GM12873 (cell line): ENCODE data around the gene COG1.

Experiments
- CTCF ChIP-seq: IDR thresholded peaks from 2 replicates; pipeline ENCODE4 v1.5.1; 2012; ENCODE audit warnings: low read depth, mild to moderate bottlenecking, moderate library complexity, low read length, control low read depth; ENCODE audit not compliant: insufficient read depth; ENCODE audit errors: missing control alignments

The COG1 gene

GRCh38 chr17:73166731-73167581, 25.9 kb upstream of the COG1 start:
- no peak for TF ChIP-seq CTCF

- no peak for TF ChIP-seq CTCF
Observed at GRCh38 chr17:73168667-73169066, 24.2 kb upstream of the COG1 start.

- TF ChIP-seq CTCF = no peak
Observed at GRCh38 chr17:73170324-73170723, 22.5 kb upstream of the COG1 start.

GRCh38 chr17:73172252-73172651, 20.6 kb upstream of the COG1 start:
- no peak for TF ChIP-seq CTCF

- no peak for TF ChIP-seq CTCF
Observed at GRCh38 chr17:73174126-73174525, 18.7 kb upstream of the COG1 start.

- no peak for TF ChIP-seq CTCF
Observed at GRCh38 chr17:73175962-73176565, 16.8 kb upstream of the COG1 start.

- TF ChIP-seq CTCF = no peak
Observed at GRCh38 chr17:73179387-73179786, 13.5 kb upstream of the COG1 start.
